Breast epithelium (tissue), 3 donors: Measurements from ENCODE around the gene ACOXL.

ENCODE experiments used
- POLR2AphosphoS5 ChIP-seq, 3 donors: sonication (generic); formaldehyde crosslinking; IDR thresholded peaks; one replicate each; pipeline ENCODE4 v1.6.1; 2017; ENCODE audit warnings: antibody characterized with exemption in 3 of 3
- TF ChIP-seq, protein P1 (sequence below), 3 donors: fragments of 450-650 bp; IDR thresholded peaks; one replicate each; pipeline ENCODE4 v1.5.1; 2016 to 2017; ENCODE audit warnings: antibody characterized with exemption in 3 of 3, mild to moderate bottlenecking in 3 of 3, moderate library complexity in 3 of 3

DNA sequence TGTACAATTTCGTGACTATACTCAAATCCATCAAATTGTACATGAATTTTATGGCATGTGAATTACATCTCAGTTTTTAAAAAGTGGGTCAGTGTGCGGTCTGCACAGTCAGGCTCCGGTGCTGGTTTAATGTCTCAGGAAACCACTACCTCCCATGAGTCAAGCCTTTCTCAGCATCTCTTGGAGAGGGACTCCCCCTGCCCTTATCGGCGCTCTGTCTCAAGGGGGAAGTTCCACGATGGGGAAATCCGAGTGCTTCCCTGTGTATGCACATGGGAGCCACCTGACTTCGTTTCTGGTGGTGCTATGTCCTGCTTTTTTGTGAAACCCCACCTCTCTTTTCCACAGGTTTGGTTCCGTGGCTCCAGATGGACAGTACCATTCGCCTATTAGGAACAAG, 72.5 kb downstream of the ACOXL start:
- TF ChIP-seq POLR2AphosphoS5 (IDR thresholded peaks at IDR 0.05), result no peak
- TF ChIP-seq, protein P1, sequence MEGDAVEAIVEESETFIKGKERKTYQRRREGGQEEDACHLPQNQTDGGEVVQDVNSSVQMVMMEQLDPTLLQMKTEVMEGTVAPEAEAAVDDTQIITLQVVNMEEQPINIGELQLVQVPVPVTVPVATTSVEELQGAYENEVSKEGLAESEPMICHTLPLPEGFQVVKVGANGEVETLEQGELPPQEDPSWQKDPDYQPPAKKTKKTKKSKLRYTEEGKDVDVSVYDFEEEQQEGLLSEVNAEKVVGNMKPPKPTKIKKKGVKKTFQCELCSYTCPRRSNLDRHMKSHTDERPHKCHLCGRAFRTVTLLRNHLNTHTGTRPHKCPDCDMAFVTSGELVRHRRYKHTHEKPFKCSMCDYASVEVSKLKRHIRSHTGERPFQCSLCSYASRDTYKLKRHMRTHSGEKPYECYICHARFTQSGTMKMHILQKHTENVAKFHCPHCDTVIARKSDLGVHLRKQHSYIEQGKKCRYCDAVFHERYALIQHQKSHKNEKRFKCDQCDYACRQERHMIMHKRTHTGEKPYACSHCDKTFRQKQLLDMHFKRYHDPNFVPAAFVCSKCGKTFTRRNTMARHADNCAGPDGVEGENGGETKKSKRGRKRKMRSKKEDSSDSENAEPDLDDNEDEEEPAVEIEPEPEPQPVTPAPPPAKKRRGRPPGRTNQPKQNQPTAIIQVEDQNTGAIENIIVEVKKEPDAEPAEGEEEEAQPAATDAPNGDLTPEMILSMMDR (IDR thresholded peaks at IDR 0.05), result no peak
